Heart left ventricle (tissue), 13 donors: Measurements from ENCODE around the gene MLN.

Source experiments
- CTCF ChIP-seq, 12 donors: fragments of 200-600 bp; sonication (generic) in 4 of 12; IDR thresholded peaks; one replicate each; pipeline versions ENCODE4 v1.5.0 to v1.8.0; 2018 to 2022; ENCODE audit warnings: antibody characterized with exemption in 12 of 12, mild to moderate bottlenecking in 5 of 12
- POLR2A ChIP-seq, 2 donors: fragments of 450-650 bp; IDR thresholded peaks; one replicate each; pipeline ENCODE4 v1.6.1; 2017; ENCODE audit warnings: antibody characterized with exemption in 2 of 2, mild to moderate bottlenecking in 2 of 2, moderate library complexity in 2 of 2
- donor health status: ischemic (EF 13 %, LVEDD 7.1; RV severe dilation, severe dysfunction).
- donor health status: DM: no; HTN: yes; CAD: no.
- donor health status: DM: no; HTN: no; CAD: no.
- donor health status: ischemic (EF 25% LVEDD 6.9; RV normal size, moderate dysfunction).
- donor health status: ischemic (EF 25% LVEDD 5.7; RV mildly dilated, moderate dysfunction).
- donor health status: ischemic (EF 35%, LVEDD 5.7; RV mildly dilated, moderate dysfunction).
- donor health status: nonischemic (EF 11% LVEDD 7.7; RV severe dilation, severe dysfunction).
- donor health status: DM: yes; HTN: yes; CAD: no.
- donor health status: PGD.
- donor health status: ischemic (EF 29% LVEDD 5.4; RV normal size, mild dysfunction).
- donor health status: nonischemic (EF 23%, LVEDD 6.1; RV moderate dilation, normal function).

GRCh38 chr6:33751771-33752645 is 51.8 kb downstream of the MLN start:
- TF ChIP-seq CTCF (IDR thresholded peaks at IDR 0.05) (no peak), POLR2A (IDR thresholded peaks at IDR 0.05) (no peak)
